Keratinocyte (primary cell): ENCODE data around the gene PLXNA2. TPM values are rescaled to one million over a fixed set of nuclear protein-coding genes. Genes with fewer than 3 reads are reported as not detected.

Experiments used
- DNase-seq: peaks from one replicate; pipeline ENCODE4 v3.0.0-alpha.2; 2011; ENCODE audit warnings: low read depth, missing footprints, low spot score
- FAIRE-seq: peaks from 2 replicates; lab custom pipeline; 2011; peaks lifted over from hg19 to GRCh38; lab: Jason Lieb, UNC
- H2AFZ ChIP-seq: 2 replicates; pipeline ENCODE4 v1.6.0; 2012; ENCODE audit warnings: low read length, control low read depth, inconsistent platforms; ENCODE audit not compliant: control insufficient read depth
- H3K27ac ChIP-seq: 2 replicates; pipeline ENCODE4 v1.5.1; 2011; ENCODE audit warnings: low read length; ENCODE audit not compliant: control insufficient read depth, insufficient read depth
- H3K27me3 ChIP-seq: 3 replicates; pipeline ENCODE4 v1.6.0; 2011; ENCODE audit warnings: low read length; ENCODE audit not compliant: control insufficient read depth, insufficient read depth; ENCODE audit errors: extremely low read depth
- H3K36me3 ChIP-seq, 2 experiments: 2 replicates in 1 of 2; 3 replicates in 1 of 2; pipeline ENCODE4 v1.5.1; 2011; ENCODE audit warnings: low read length in 2 of 2, mild to moderate bottlenecking in 1 of 2; ENCODE audit not compliant: control insufficient read depth in 2 of 2, insufficient read depth in 2 of 2; ENCODE audit errors: extremely low read depth in 1 of 2
- H3K4me1 ChIP-seq: 3 replicates; pipeline ENCODE4 v1.5.1; 2011; ENCODE audit warnings: low read length; ENCODE audit not compliant: control insufficient read depth, insufficient read depth; ENCODE audit errors: extremely low read depth
- H3K4me2 ChIP-seq: 3 replicates; pipeline ENCODE4 v1.6.0; 2011; ENCODE audit warnings: low read depth, low read length; ENCODE audit not compliant: control insufficient read depth, insufficient read depth; ENCODE audit errors: extremely low read depth
- H3K4me3 ChIP-seq, 3 experiments: fragments of 200-600 bp in 1 of 3; sonication (generic) in 1 of 3; 2 replicates in 2 of 3; 3 replicates in 1 of 3; pipeline ENCODE4 v1.5.1; 2011 to 2016; ENCODE audit warnings: low read length in 3 of 3, mild to moderate bottlenecking in 3 of 3, control low read depth in 2 of 3, inconsistent platforms in 1 of 3, low read depth in 1 of 3, mixed read lengths in 1 of 3, mixed run types in 1 of 3, moderate library complexity in 1 of 3; ENCODE audit not compliant: control insufficient read depth in 2 of 3, insufficient read depth in 2 of 3; ENCODE audit errors: extremely low read depth in 1 of 3
- H3K79me2 ChIP-seq: 2 replicates; pipeline ENCODE4 v1.6.0; 2012; ENCODE audit warnings: low read length; ENCODE audit not compliant: control insufficient read depth, insufficient read depth
- H3K9ac ChIP-seq: 3 replicates; pipeline ENCODE4 v1.6.0; 2011; ENCODE audit warnings: low read length; ENCODE audit not compliant: control insufficient read depth, insufficient read depth; ENCODE audit errors: extremely low read depth
- H3K9me1 ChIP-seq: 3 replicates; pipeline ENCODE4 v1.6.0; 2011; ENCODE audit warnings: low read length; ENCODE audit not compliant: control insufficient read depth, insufficient read depth; ENCODE audit errors: extremely low read depth
- H3K9me3 ChIP-seq: 2 replicates; pipeline ENCODE4 v1.5.1; 2012; ENCODE audit warnings: low read depth, low read length; ENCODE audit not compliant: control insufficient read depth
- H4K20me1 ChIP-seq: 3 replicates; pipeline ENCODE4 v1.6.0; 2011; ENCODE audit warnings: low read length; ENCODE audit not compliant: control insufficient read depth, insufficient read depth; ENCODE audit errors: extremely low read depth
- EZH2 ChIP-seq: IDR thresholded peaks from one replicate; pipeline ENCODE4 v1.6.1; 2012; ENCODE audit warnings: inconsistent platforms, mild to moderate bottlenecking, low read length, moderate library complexity
- dilution Hi-C: fragments of 300-500 bp; cut with MboI; formaldehyde crosslinking; loops from one replicate; pipeline ENCODE4 v1.7.0; 2020; ENCODE audit warnings: low sequenced_read_pairs; ENCODE audit not compliant: extremely low pct_ligation_motif_present
- polyA plus RNA-seq, 5 experiments: library from polyadenylated mRNA; depleted of rRNA in 3 of 5; stranded (reverse) in 3 of 5; stranded (forward) in 1 of 5; unstranded in 1 of 5; fragments of >200 nt; gene quantifications; 1 replicate in 1 of 5; 2 replicates in 3 of 5; 3 replicates in 1 of 5; pipeline versions ENCODE4 v1.2.1 to v1.2.3, GENCODE V29; 2011 to 2012; ENCODE audit warnings: missing spikeins in 2 of 5, low read depth in 1 of 5, low replicate concordance in 1 of 5
- TF ChIP-seq, protein P1 (sequence below), 3 experiments: IDR thresholded peaks in 1 of 3; conservative IDR thresholded peaks in 1 of 3; optimal IDR thresholded peaks in 1 of 3; 2 replicates in 2 of 3; 3 replicates in 1 of 3; pipeline versions ENCODE3 to v1.5.1; 2011; ENCODE audit warnings: low read length in 3 of 3, mild to moderate bottlenecking in 3 of 3, moderate library complexity in 2 of 3, control low read depth in 1 of 3, inconsistent platforms in 1 of 3; ENCODE audit not compliant: insufficient read depth in 2 of 3; ENCODE audit errors: extremely low read depth in 1 of 3

The PLXNA2 gene
- polyA plus RNA-seq, 1 donor (not counting 4 experiments of a cell fraction or from before 2014, with no cell fraction given): 6.7 TPM

DNA sequence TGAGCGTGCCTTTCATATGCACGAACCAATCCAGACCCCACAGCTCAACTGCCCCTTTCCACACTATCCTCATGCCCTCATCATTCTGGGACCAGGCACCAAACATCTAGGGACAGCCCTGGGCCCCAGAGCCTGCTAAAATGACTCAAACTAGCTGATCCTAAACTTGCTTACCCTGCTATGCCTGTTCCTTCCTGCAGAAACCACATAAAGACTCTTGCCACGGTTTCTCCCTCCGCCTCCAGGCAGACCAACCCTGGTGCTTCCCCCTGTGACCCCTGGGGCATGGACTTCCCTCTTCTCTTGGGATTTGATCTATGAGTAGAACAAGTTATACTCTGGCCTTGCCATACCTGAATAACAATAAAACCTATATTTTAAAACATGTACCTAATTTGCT lies 195.3 kb downstream of the PLXNA2 start:
- dilution Hi-C loops: no loop called here
- Histone ChIP-seq H3K9ac (no peak overlapping the region), H3K9me3 (no peaks in the 10 kb centered on the region), H3K79me2 (no peaks in the 10 kb centered on the region), H3K4me3 (no peak overlapping the region), H4K20me1 (no peaks in the 10 kb centered on the region), H3K4me1 (peaks cover 38% of the 10 kb centered on the region), H3K27ac (no peak overlapping the region), H3K27me3 (no peaks in the 10 kb centered on the region), H3K36me3 (peaks cover 17 to 25% of the 10 kb centered on the region in 2 experiments), H2AFZ (no peak overlapping the region), H3K4me2 (peak overlapping the region; percentile 23), H3K9me1 (peaks cover 8% of the 10 kb centered on the region)
- DNase-seq (peak; percentile 28), FAIRE-seq (peak; percentile 48)
- TF ChIP-seq EZH2: no peak
- TF ChIP-seq, protein P1, sequence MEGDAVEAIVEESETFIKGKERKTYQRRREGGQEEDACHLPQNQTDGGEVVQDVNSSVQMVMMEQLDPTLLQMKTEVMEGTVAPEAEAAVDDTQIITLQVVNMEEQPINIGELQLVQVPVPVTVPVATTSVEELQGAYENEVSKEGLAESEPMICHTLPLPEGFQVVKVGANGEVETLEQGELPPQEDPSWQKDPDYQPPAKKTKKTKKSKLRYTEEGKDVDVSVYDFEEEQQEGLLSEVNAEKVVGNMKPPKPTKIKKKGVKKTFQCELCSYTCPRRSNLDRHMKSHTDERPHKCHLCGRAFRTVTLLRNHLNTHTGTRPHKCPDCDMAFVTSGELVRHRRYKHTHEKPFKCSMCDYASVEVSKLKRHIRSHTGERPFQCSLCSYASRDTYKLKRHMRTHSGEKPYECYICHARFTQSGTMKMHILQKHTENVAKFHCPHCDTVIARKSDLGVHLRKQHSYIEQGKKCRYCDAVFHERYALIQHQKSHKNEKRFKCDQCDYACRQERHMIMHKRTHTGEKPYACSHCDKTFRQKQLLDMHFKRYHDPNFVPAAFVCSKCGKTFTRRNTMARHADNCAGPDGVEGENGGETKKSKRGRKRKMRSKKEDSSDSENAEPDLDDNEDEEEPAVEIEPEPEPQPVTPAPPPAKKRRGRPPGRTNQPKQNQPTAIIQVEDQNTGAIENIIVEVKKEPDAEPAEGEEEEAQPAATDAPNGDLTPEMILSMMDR (optimal IDR thresholded peaks at IDR 0.05 in 1 of 3, IDR thresholded peaks at IDR 0.05 in 1 of 3, conservative IDR thresholded peaks at IDR 0.05 in 1 of 3; ENCODE audit: extremely low read depth in 1 of 3, insufficient read depth in 2 of 3, low read length in 3 of 3): no peak

DNA sequence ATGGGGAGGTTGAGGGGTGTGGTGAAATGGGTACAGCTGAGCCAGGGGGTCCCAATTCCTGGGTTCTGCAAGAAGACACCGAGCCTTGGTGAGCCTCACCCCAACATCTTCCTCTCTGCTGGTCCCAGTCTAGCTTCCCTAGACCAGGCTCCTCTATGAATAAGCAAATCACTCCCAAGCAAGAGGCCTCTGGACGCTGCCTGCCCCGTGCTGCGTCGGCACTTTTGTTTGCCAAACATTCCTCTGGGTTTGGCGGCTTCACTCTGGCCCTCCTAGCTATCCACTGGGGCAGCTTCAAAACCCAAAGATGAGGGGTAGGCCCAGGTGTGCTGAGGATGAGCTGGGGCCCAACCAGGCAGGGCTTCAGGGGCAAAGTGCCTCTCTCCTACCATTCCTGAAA lies 196.2 kb downstream of the PLXNA2 start:
- no peak for TF ChIP-seq EZH2
- TF ChIP-seq, protein P1 (optimal IDR thresholded peaks at IDR 0.05 in 1 of 3, IDR thresholded peaks at IDR 0.05 in 1 of 3, conservative IDR thresholded peaks at IDR 0.05 in 1 of 3; ENCODE audit: extremely low read depth in 1 of 3, insufficient read depth in 2 of 3, low read length in 3 of 3): no peak
- Histone ChIP-seq H3K9ac (no peak overlapping the region), H3K4me2 (peak overlapping the region; percentile 24), H3K4me3 (no peak overlapping the region), H3K4me1 (peaks cover 38% of the 10 kb centered on the region), H3K27ac (no peak overlapping the region), H3K9me3 (no peaks in the 10 kb centered on the region), H3K79me2 (no peaks in the 10 kb centered on the region), H2AFZ (no peak overlapping the region), H3K27me3 (no peaks in the 10 kb centered on the region), H3K36me3 (peaks cover 23 to 31% of the 10 kb centered on the region in 2 experiments), H4K20me1 (no peaks in the 10 kb centered on the region), H3K9me1 (peaks cover 8% of the 10 kb centered on the region)
- dilution Hi-C loops: no loop called here
- FAIRE-seq: no peak
- no peak for DNase-seq
